ENCODE data around the gene FAM53B. TPM values are rescaled to one million over a fixed set of nuclear protein-coding genes. Genes with fewer than 3 reads are reported as not detected.
A peak's percentile ranks its signal among the peaks of the same experiment; 100 is the strongest.

The FAM53B gene
- total RNA-seq, 2 experiments from 2014 or later, result 56.6 to 58.5 TPM

DNA sequence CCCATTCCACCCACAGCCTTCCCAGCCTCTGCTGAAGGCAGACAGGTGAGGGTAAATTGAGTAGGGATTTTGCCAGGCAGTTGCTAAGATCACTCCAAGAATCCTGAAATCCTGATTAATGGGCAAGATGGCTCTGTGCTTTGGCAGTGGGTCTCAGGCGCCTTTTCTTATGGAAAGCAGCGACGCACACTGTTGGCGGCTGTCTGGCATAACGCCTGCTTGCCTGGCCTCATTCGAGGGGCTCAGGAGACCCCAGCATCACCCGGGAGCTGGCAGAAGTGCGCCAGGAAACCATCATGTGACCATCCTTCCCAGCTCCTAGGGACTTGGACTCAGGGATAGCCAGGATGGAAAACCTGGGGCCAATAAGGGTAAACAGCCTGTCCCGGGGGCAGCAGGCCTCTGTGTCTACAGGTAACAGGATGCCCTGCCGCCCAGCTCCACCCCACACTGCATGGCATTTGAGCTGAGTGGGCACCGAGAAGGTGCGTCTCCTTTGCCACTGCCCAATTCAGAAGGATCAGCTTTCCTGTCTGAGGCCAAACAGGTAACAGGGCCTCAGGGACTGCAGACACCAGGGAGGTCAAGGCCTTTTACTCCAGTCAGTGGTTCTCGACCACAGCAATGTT is 98.6 kb downstream of the FAM53B start:
- intact Hi-C loops (cut with micrococcal nuclease; ENCODE audit: unreplicated experiment), result loop anchor here (5.0 kb wide), 1 partner anchor 97 kb away; the partner anchor contains the start of gene FAM53B
- Histone ChIP-seq H3K36me3 (ENCODE audit: insufficient read depth, low read length) (peaks cover 50% of the 10 kb centered on the region; the same call in 1 of the 2 replicates), H3K4me2 (ENCODE audit: low read length) (no peak overlapping the region), H3K4me1 (ENCODE audit: insufficient read depth, low read length, poor library complexity, severe bottlenecking) (peaks cover 32% of the 10 kb centered on the region), H3K4me3 (ENCODE audit: low read depth, low read length, poor library complexity, severe bottlenecking) (no peak overlapping the region), H3K9me3 (ENCODE audit: low read length) (no peaks in the 10 kb centered on the region), H3K27ac (ENCODE audit: low read depth, low read length, poor library complexity, severe bottlenecking) (no peak overlapping the region), H4K20me1 (ENCODE audit: insufficient read depth, low read length) (no peaks in the 10 kb centered on the region), H3K79me2 (ENCODE audit: insufficient read depth, low read depth, low read length) (peaks cover 25% of the 10 kb centered on the region; the same call in 1 of the 2 replicates), H2AFZ (ENCODE audit: low read length) (no peak overlapping the region), H3K9me2 (ENCODE audit: insufficient read depth, low read length) (no peaks in the 10 kb centered on the region)
- DNase-seq (ENCODE audit: low spot score), result no peak
- ChIA-PET CTCF (ENCODE audit: unreplicated experiment) (no interaction called here), POLR2A (no interaction called here)
- TF ChIP-seq EZH2phosphoT487 (IDR thresholded peaks at IDR 0.05; ENCODE audit: borderline replicate concordance, low read depth, low read length), result no peak
- TF ChIP-seq, protein P1, sequence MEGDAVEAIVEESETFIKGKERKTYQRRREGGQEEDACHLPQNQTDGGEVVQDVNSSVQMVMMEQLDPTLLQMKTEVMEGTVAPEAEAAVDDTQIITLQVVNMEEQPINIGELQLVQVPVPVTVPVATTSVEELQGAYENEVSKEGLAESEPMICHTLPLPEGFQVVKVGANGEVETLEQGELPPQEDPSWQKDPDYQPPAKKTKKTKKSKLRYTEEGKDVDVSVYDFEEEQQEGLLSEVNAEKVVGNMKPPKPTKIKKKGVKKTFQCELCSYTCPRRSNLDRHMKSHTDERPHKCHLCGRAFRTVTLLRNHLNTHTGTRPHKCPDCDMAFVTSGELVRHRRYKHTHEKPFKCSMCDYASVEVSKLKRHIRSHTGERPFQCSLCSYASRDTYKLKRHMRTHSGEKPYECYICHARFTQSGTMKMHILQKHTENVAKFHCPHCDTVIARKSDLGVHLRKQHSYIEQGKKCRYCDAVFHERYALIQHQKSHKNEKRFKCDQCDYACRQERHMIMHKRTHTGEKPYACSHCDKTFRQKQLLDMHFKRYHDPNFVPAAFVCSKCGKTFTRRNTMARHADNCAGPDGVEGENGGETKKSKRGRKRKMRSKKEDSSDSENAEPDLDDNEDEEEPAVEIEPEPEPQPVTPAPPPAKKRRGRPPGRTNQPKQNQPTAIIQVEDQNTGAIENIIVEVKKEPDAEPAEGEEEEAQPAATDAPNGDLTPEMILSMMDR (conservative IDR thresholded peaks at IDR 0.05; ENCODE audit: low read length), result no peak
- no TSS peak for BruUV-seq (replicated peaks)

DNA sequence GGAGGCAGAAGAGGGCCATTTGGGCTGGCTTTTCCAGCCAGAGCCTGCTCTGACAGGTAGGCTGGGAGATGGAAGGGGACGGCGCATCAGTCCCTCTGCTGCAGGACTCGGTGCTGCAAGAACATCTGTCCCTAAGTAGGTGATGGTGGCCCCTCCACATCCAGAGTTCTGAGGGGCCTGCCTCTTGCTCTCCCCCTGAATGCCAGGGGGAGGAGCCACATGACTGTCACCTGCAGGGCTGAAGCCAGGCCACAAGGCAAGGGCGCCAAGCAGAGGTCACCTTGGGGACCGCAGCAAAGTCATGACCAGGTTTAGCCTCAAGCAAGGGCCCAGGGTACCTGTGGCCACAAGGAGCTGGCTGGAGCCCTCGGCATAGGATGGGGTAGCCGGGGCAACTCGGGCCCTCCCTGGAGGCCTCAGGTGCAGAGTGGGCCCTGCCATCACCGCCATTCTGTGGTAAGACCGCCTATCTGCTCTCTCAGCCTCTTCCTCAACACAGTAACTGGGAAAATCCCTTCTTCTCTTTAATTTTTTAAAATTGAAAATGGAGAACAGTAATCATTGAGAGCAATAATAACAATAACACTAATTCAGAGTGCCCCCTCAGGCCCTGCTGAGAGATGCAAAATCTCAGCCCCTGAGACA is 99.3 kb downstream of the FAM53B start:
- TF ChIP-seq, protein P1 (conservative IDR thresholded peaks at IDR 0.05; ENCODE audit: low read length), result peak; percentile 47
- no peak for TF ChIP-seq EZH2phosphoT487 (IDR thresholded peaks at IDR 0.05; ENCODE audit: borderline replicate concordance, low read depth, low read length)
- Histone ChIP-seq H3K27ac (ENCODE audit: low read depth, low read length, poor library complexity, severe bottlenecking) (no peak overlapping the region), H2AFZ (ENCODE audit: low read length) (no peak overlapping the region), H3K79me2 (ENCODE audit: insufficient read depth, low read depth, low read length) (peaks cover 25% of the 10 kb centered on the region; the same call in 1 of the 2 replicates), H3K9me3 (ENCODE audit: low read length) (no peaks in the 10 kb centered on the region), H3K4me2 (ENCODE audit: low read length) (no peak overlapping the region), H3K9me2 (ENCODE audit: insufficient read depth, low read length) (no peaks in the 10 kb centered on the region), H3K4me3 (ENCODE audit: low read depth, low read length, poor library complexity, severe bottlenecking) (no peak overlapping the region), H4K20me1 (ENCODE audit: insufficient read depth, low read length) (no peaks in the 10 kb centered on the region), H3K36me3 (ENCODE audit: insufficient read depth, low read length) (peaks cover 45% of the 10 kb centered on the region; the same call in 1 of the 2 replicates), H3K4me1 (ENCODE audit: insufficient read depth, low read length, poor library complexity, severe bottlenecking) (peaks cover 32% of the 10 kb centered on the region)
- ChIA-PET POLR2A (no interaction called here), CTCF (ENCODE audit: unreplicated experiment) (no interaction called here)
- BruUV-seq (replicated peaks), result no TSS peak
- intact Hi-C loops (cut with micrococcal nuclease; ENCODE audit: unreplicated experiment), result loop anchor here (5.0 kb wide), 1 partner anchor 97 kb away; the partner anchor contains the start of gene FAM53B
- DNase-seq (ENCODE audit: low spot score), result peak; percentile 36

- H4K20me1 ChIP-seq (ENCODE audit: insufficient read depth, low read length), result no peaks in the 10 kb centered on the region
- H3K36me3 ChIP-seq (ENCODE audit: insufficient read depth, low read length), result peaks cover 40% of the 10 kb centered on the region; the same call in 1 of the 2 replicates
- ChIA-PET CTCF (ENCODE audit: unreplicated experiment) (no interaction called here), POLR2A (no interaction called here)
- TF ChIP-seq EZH2phosphoT487 (IDR thresholded peaks at IDR 0.05; ENCODE audit: borderline replicate concordance, low read depth, low read length), result no peak
- TF ChIP-seq, protein P1 (conservative IDR thresholded peaks at IDR 0.05; ENCODE audit: low read length), result no peak
- peaks cover 28% of the 10 kb centered on the region for H3K4me1 ChIP-seq (ENCODE audit: insufficient read depth, low read length, poor library complexity, severe bottlenecking)
- DNase-seq (ENCODE audit: low spot score), result no peak
- peaks cover 25% of the 10 kb centered on the region; the same call in 1 of the 2 replicates for H3K79me2 ChIP-seq (ENCODE audit: insufficient read depth, low read depth, low read length)
- intact Hi-C loops (cut with micrococcal nuclease; ENCODE audit: unreplicated experiment), result no loop called here
- H3K4me2 ChIP-seq (ENCODE audit: low read length), result no peak overlapping the region
- no peaks in the 10 kb centered on the region for H3K9me2 ChIP-seq (ENCODE audit: insufficient read depth, low read length)
- no peak overlapping the region for H3K4me3 ChIP-seq (ENCODE audit: low read depth, low read length, poor library complexity, severe bottlenecking)
- H2AFZ ChIP-seq (ENCODE audit: low read length), result no peak overlapping the region
- H3K27ac ChIP-seq (ENCODE audit: low read depth, low read length, poor library complexity, severe bottlenecking), result no peak overlapping the region
- H3K9me3 ChIP-seq (ENCODE audit: low read length), result no peaks in the 10 kb centered on the region
- BruUV-seq (replicated peaks), result no TSS peak
These were observed 99.9 kb downstream of the FAM53B start for GRCh38 chr10:124644236-124644635.
